Fibroblast of lung (primary cell): Measurements from ENCODE around the gene COLEC12.

Experiments used
- EZH2 ChIP-seq: IDR thresholded peaks from 2 replicates; pipeline ENCODE4 v1.5.1; 2012; ENCODE audit warnings: low read length, control low read depth, mild to moderate bottlenecking; ENCODE audit errors: missing control alignments
- TF ChIP-seq, protein P1 (sequence below), 2 donors: IDR thresholded peaks in 1 of 2; conservative IDR thresholded peaks in 1 of 2; 1 replicate in 1 of 2; 2 replicates in 1 of 2; pipeline ENCODE4 v1.5.1; 2011 to 2012; ENCODE audit warnings: low read length in 2 of 2, control low read depth in 1 of 2, inconsistent platforms in 1 of 2, low read depth in 1 of 2, mild to moderate bottlenecking in 1 of 2

DNA sequence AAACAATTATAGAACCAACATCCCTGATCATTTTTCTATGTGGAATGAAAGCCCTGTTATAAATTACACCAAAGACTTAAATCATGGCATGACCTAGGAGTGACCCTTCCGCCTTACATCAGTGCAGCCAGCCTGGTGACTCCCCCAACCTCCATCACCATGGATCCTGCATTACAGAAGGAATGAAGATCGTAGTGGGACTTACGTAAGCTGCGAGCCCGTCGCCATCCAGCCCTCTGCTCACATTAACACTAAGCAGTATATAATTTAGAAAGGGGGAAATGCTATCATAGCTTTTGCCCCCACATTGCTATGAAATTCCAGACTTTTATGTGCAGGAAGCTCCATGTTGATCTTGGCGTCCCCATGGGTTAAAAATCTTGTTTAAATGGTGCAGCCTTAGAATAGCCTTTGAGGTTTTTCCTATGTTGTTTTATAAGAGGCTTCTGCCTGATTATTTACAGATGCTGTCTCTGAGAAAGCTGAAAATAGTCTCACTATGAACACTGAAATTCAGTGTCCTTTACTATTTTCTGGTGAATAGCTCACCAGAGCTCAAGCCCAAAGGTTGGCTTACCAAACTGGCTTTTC lies 76.3 kb downstream of the COLEC12 start:
- TF ChIP-seq, protein P1, sequence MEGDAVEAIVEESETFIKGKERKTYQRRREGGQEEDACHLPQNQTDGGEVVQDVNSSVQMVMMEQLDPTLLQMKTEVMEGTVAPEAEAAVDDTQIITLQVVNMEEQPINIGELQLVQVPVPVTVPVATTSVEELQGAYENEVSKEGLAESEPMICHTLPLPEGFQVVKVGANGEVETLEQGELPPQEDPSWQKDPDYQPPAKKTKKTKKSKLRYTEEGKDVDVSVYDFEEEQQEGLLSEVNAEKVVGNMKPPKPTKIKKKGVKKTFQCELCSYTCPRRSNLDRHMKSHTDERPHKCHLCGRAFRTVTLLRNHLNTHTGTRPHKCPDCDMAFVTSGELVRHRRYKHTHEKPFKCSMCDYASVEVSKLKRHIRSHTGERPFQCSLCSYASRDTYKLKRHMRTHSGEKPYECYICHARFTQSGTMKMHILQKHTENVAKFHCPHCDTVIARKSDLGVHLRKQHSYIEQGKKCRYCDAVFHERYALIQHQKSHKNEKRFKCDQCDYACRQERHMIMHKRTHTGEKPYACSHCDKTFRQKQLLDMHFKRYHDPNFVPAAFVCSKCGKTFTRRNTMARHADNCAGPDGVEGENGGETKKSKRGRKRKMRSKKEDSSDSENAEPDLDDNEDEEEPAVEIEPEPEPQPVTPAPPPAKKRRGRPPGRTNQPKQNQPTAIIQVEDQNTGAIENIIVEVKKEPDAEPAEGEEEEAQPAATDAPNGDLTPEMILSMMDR (conservative IDR thresholded peaks at IDR 0.05 in 1 of 2, IDR thresholded peaks at IDR 0.05 in 1 of 2; ENCODE audit: low read depth in 1 of 2, low read length in 2 of 2) = no peak
- no peak for TF ChIP-seq EZH2
